ENCODE measurements around the gene MLXIP. TPM values are rescaled to one million over a fixed set of nuclear protein-coding genes. Genes with fewer than 3 reads are reported as not detected.
A peak's percentile ranks its signal among the peaks of the same experiment; 100 is the strongest.

MLXIP gene
- total RNA-seq, 1 experiment from 2014 or later: 32.4 TPM

DNA sequence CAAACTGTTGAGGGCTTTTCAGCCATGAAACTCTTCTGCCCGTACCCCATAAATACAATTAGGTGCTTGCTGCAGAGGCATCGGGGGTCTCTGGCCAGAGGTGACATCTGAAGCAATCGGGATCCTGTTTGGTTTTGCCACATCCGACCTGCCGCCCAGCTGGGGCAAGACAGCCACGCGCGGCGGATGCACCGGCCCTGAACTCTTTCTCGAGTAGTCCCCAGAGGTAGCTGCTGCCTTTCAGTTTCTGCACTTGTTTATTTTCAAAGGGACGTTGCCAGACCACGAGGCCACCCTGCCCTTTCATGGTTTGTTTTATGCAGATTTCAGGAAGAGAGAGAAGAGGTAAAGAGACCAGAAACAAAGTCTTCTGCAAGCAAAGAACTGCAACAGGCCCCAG lies 10.6 kb upstream of the MLXIP start:
- no peak overlapping the region for H2BK20ac ChIP-seq (ENCODE audit: low read depth, low read length, poor library complexity, severe bottlenecking)
- no peak overlapping the region for H2AK5ac ChIP-seq (ENCODE audit: insufficient read length, low read length)
- no peak overlapping the region for H3K4me2 ChIP-seq (ENCODE audit: insufficient read depth, insufficient read length, low read length)
- Mint-ChIP-seq H3K27ac (peak overlapping the region in 1 of 3 experiments; percentile 68; a peak in 1 of 7 replicates), H3K4me3 (no peak overlapping the region), H3K36me3 (ENCODE audit: insufficient read depth in 1 of 3, low read depth in 3 of 3) (peaks cover 14 to 23% (median 19%) of the 10 kb centered on the region in 3 experiments; a peak in 6 of 7 replicates), H3K4me1 (peaks cover 29 to 30% of the 10 kb centered on the region in 2 experiments), H3K9me3 (no peaks in the 10 kb centered on the region), H3K27me3 (ENCODE audit: low read depth) (no peaks in the 10 kb centered on the region)
- H3K14ac ChIP-seq (ENCODE audit: insufficient read depth, low read length): no peak overlapping the region
- H3T11ph ChIP-seq (ENCODE audit: low read length): no peak overlapping the region
- no peak overlapping the region for H3K56ac ChIP-seq (ENCODE audit: insufficient read length, low read depth, low read length)
- H2BK12ac ChIP-seq (ENCODE audit: insufficient read length, low read depth, low read length): no peak overlapping the region
- H2BK5ac ChIP-seq (ENCODE audit: insufficient read length, low read length): no peak overlapping the region
- DNase-seq: no peak
- H3K27ac ChIP-seq (ENCODE audit: insufficient read length, low read depth, low read length): no peak overlapping the region
- TF ChIP-seq, protein P1, sequence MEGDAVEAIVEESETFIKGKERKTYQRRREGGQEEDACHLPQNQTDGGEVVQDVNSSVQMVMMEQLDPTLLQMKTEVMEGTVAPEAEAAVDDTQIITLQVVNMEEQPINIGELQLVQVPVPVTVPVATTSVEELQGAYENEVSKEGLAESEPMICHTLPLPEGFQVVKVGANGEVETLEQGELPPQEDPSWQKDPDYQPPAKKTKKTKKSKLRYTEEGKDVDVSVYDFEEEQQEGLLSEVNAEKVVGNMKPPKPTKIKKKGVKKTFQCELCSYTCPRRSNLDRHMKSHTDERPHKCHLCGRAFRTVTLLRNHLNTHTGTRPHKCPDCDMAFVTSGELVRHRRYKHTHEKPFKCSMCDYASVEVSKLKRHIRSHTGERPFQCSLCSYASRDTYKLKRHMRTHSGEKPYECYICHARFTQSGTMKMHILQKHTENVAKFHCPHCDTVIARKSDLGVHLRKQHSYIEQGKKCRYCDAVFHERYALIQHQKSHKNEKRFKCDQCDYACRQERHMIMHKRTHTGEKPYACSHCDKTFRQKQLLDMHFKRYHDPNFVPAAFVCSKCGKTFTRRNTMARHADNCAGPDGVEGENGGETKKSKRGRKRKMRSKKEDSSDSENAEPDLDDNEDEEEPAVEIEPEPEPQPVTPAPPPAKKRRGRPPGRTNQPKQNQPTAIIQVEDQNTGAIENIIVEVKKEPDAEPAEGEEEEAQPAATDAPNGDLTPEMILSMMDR (conservative IDR thresholded peaks at IDR 0.05): no peak
- no peak overlapping the region for H4K8ac ChIP-seq (replicated peaks; ENCODE audit: insufficient read length, low read depth, low read length)
- no peak overlapping the region for H2BK120ac ChIP-seq (ENCODE audit: low read depth, low read length, poor library complexity, severe bottlenecking)
- H2AFZ ChIP-seq (ENCODE audit: low read length): no peak overlapping the region
- no CpG with 5 or more reads among the region's 13 CpGs for WGBS (ENCODE audit: extremely low coverage, insufficient read length, low lambda C conversion rate)
- H4K20me1 ChIP-seq (ENCODE audit: control insufficient read depth, insufficient read depth, insufficient read length): no peaks in the 10 kb centered on the region
- H3K9me3 ChIP-seq (ENCODE audit: control insufficient read depth, low read depth, low read length): no peaks in the 10 kb centered on the region
- no peak overlapping the region for H3K9ac ChIP-seq (ENCODE audit: extremely low read depth, insufficient read length, low read length)
- no peak overlapping the region for H2BK15ac ChIP-seq (ENCODE audit: low read depth, low read length)
- H3K4me1 ChIP-seq (ENCODE audit: insufficient read depth, low read length): no peaks in the 10 kb centered on the region; the same call in 1 of the 2 replicates
- H3K27me3 ChIP-seq (ENCODE audit: insufficient read depth, low read length): no peaks in the 10 kb centered on the region
- H4K5ac ChIP-seq (ENCODE audit: insufficient read length, low read depth, low read length): no peak overlapping the region
- peaks cover 8% of the 10 kb centered on the region for H3K23me2 ChIP-seq (ENCODE audit: insufficient read length, low read depth, low read length, poor library complexity, severe bottlenecking)
- no peaks in the 10 kb centered on the region for H3K79me2 ChIP-seq (ENCODE audit: insufficient read depth, low read length)
- no peaks in the 10 kb centered on the region for H3K79me1 ChIP-seq (ENCODE audit: insufficient read depth, low read depth, low read length, poor library complexity, severe bottlenecking)
- no peak overlapping the region for H4K91ac ChIP-seq (ENCODE audit: insufficient read length, low read depth, low read length)
- no peak overlapping the region for H3K23ac ChIP-seq (ENCODE audit: insufficient read length, low read depth, low read length)
- no peak overlapping the region for H3K18ac ChIP-seq (ENCODE audit: insufficient read length, low read depth, low read length)
- H3K4ac ChIP-seq (ENCODE audit: low read depth, low read length): no peak overlapping the region

Data from H9 (cell line).